ENCODE data around the gene ALG1L2. TPM values are rescaled to one million over a fixed set of nuclear protein-coding genes. Genes with fewer than 3 reads are reported as not detected.
"Not testable (repeated sequence)": the region's sequence is repeated elsewhere in the genome, so short reads cannot be mapped to it uniquely, and the experiment has no call there.

Gene ALG1L2, protein sequence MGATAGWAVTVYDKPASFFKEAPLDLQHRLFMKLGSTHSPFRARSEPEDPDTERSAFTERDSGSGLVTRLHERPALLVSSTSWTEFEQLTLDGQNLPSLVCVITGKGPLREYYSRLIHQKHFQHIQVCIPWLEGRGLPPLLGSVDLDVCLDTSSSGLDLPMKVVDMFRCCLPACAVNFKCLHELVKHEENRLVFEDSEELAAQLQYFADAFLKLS
- total RNA-seq (2014; rRNA removed; shearing (Covaris generic)) = not detected in 2 replicates

DNA sequence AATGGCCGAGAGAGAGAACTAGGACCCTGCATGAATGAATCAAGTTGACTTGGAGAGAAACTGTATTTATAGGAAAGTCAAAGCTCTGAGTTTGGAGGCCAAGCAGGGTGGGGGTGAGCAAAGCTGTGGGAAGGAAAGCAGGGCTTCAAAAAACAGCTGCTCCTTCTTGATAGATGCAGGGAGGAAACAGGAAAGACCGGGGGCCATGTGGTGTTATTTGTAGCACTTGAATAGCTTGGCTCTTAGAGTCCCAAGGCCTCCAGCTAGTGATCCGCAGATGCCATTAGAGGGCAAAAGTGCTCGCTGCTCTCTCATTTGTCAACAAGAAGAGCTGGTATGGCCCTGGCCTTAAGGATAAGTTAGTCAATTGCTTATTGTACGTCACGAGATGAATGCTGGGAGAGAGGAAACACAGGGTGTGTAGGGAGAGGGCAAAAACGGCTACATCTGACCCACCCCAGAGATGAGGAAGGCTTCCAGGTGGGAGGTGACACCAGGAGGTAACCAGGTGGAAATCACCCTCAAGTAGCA lies at the start of gene ALG1L2:
ALG1L2 (plus strand) TSS at position 481 of the 531 bp plus-strand sequence. CDS start 186 bp downstream, outside the sequence.
- no peak for DNase-seq (ENCODE audit: low read depth)

DNA sequence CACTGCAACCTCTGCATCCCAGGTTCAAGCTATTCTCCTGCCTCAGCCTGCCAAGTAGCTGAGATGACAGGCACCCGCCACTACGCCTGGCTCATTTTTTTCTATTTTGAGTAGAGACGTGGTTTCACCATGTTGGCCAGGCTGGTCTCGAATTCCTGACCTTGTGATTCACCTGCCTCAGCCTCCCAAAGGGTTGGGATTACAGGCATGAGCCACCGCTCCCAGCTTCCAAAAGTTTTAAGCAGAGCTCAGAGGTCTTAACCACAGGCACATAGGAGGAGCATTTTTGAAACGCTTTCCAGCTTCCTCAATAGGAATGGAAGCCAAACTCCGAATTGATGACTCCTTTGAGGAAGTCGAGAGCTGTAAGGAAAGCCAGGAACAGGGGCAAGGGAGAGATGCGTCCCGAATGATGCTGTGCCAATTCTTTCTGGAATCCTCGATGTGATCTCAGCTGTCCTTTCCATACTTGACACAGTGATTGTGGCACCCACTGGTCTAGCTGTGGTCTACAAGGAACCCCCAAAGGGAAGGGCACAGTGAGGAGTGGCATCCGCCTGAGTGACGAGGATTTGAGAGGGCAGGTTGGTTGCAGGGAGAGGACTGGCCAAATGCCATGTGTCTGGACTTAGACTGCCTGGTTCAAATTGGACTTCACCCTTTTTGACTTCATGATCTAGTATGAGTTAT lies 44.4 kb upstream of the ALG1L2 start:
- not testable (repeated sequence) for DNase-seq (ENCODE audit: low read depth)

DNA sequence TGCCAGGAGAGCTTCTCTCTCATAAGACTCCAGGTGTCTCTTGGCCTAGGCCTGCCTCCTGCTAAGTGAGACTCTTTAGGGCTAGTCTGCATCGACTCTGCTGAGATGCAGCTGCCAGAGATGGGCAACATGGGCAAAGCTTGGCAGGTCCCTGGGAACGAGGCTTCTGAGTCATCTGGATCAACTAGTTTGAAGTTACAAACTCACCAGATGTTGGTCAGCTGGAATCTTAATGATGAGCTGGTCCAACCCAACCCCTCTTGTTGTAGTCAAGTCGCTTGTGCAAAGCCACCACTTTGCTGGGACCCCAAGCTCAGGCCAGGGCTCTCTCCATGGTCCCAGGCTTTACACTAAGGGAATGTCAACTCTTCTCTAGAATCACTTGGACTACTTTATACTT lies 38.9 kb upstream of the ALG1L2 start:
- not testable (repeated sequence) for DNase-seq (ENCODE audit: low read depth)

DNA sequence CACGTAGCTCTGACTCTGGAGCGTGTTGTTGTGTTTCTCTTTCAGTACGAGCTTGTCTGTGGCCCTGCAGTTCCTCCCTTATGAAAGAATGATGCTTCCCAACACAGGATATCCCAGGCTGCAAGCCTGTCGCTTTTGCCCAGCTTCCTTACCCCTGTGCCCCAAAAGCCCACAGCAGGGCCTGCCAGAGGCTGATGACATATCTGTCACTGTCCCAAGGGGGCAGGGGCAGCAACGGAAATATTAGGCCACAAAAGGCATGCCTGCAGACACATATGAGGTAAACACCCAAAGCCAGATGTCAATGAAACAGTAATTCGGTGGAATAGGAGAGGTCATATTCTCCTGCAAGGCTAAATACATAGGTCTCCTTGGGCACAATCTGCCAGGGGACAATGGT lies 38.0 kb upstream of the ALG1L2 start:
- not testable (repeated sequence) for DNase-seq (ENCODE audit: low read depth)

DNA sequence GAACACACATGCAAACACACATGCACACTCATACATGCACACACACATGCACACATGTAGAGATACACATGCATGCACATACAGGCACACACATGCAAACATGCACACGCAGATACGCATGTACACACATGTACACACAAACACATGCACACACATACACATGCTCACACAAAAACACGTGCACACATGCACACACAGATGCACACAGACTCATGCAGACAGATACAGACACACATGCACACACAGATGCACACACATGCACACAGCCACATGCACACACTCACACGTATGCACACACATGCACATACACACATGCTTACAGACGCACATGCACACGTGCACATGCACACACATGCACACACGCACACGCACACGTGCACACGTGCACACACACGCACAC lies 37.3 kb upstream of the ALG1L2 start:
- no peak for DNase-seq (ENCODE audit: low read depth)

DNA sequence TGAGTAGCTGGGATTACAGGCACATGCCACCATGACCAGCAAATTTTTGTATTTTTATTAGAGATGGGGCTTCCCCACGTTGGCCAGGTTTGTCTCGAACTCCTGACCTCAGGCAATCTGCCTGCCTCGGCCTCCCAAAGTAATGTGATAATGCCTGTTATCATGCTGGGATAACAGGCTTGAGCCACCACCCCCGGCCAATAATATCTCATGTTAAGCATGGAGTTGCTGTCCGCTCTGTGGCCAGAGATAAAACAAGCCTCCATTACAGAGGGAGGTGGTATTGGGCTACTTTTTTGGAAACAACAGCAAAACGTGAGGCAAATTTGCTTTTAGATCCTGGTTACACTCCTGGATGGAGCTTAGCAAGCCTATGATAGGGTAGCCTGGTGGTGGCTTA lies 32.9 kb upstream of the ALG1L2 start:
- no peak for DNase-seq (ENCODE audit: low read depth)

DNA sequence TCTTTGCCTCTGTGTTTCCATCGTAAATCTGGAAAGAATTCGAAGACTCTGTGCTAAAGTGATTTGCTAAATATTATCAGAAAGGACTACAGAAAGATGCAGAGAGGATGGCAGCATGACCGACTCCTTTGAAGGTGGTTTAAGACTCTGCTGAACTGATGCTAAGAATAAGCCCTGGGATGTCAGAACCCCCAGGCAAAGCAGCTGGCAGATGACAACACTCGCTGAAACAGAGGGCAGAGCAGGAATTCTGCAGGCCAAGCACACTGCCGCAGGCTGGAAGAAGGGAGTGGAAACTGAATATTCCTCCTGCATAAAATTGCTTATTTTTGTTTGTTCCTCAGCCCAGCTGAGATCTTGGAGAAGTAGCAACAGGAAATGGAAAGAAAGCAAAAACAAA lies 29.3 kb upstream of the ALG1L2 start:
- not testable (repeated sequence) for DNase-seq (ENCODE audit: low read depth)

DNA sequence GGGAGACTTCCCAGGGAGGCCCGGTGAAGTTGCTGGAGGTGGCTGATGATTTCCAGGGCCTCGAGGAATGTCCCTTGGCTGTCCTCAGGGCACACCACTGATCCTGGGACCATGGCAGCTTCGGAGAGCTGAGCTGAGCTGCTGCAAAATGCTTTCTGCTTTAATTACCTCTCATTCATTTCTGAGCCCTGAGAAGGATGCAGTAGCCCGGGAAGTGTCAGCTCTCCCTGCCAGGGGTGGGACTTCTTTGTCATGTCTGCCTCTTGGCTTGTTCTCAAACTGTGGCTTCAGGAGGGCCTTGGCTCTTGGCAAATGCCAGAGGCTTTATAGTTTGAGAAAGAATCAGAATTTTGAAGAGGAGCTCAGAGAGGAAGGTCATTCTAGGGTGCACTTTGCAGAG lies 28.7 kb upstream of the ALG1L2 start:
- DNase-seq (ENCODE audit: low read depth) = not testable (repeated sequence)

DNA sequence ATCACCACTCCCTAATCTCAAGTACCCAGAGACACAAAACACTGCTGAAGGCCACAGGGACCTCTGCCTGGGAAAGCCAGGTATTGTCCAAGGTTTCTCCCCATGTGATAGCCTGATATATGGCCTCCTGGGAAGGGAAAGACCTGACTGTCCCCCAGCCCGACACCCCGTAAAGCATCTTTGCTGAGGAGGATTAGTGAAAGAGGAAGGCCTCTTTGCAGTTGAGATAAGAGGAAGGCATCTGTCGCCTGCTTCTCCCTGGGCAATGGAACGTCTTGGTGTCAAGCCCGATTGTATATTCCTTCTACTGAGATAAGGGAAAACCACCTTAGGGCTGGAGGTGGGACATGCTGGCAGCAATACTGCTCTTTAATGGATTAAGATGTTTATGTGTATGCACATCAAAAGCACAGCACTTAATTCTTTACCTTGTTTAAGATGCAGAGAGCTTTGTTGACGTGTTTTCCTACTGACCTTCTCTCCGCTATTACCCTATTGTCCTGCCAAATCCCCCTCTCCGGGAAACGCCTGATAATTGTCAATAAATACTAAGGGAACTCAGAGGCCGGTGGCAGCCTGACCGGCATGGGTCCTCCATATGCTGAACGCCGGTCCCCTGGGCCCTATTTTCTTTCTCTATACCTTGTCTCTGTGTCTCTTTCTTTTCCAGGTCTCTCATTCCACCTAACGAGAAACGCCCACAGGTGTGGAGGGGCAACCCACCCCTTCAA lies 23.9 kb upstream of the ALG1L2 start:
- DNase-seq (ENCODE audit: low read depth) = not testable (repeated sequence)

DNA sequence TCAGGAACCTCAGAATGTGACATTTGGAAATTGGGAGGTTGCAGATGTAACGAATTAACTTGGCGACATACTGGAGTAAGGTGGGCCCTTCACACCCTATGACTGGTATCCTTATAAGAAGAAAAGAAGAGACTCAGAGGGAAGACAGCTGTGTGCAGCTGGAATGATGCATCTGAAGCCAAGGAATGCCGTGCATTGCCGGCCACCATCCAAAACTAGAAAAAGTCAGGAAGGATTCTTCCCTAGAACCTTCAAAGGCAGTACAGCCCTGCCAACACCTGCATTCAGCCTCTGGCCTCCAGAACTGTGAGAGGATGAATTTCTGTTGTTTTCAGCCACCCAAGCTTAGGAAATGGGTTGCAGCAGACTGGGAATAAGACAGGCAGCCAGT lies 23.4 kb upstream of the ALG1L2 start:
- not testable (repeated sequence) for DNase-seq (ENCODE audit: low read depth)

DNA sequence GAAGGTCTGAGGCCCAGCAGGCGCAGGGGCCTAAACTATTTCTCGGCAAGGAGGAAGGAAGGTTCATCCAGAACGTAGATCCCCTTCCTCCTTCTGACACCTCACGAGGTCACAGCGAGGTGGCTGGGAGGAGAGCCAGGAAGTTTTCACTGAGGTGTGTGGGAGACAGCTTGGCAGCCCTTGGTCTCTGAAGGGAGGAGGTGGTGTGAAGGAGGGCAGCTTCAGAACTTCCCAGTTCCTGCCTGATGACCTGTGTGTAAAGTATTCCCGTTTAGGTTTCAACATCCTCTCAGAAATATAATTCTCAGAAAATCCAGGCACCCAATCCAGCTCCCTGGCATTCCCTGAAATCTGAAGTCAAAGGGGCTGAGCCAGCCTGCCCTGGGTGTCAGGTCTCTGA lies 22.9 kb upstream of the ALG1L2 start:
- not testable (repeated sequence) for DNase-seq (ENCODE audit: low read depth)

DNA sequence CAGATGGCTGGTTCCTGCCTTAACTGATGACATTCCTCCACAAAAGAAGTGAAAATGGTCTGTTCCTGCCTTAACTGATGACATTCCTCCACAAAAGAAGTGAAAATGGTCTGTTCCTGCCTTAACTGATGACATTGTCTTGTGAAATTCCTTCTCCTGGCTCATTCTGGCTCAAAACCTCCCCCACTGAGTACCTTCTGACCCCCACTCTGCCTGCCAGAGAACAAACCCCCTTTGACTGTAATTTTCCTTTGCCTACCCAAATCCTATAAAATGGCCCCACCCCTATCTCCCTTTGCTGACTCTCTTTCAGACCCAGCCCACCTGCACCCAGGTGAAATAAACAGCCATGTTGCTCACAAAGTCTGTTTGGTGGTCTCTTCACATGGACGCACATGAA lies 22.5 kb upstream of the ALG1L2 start:
- not testable (repeated sequence) for DNase-seq (ENCODE audit: low read depth)

DNA sequence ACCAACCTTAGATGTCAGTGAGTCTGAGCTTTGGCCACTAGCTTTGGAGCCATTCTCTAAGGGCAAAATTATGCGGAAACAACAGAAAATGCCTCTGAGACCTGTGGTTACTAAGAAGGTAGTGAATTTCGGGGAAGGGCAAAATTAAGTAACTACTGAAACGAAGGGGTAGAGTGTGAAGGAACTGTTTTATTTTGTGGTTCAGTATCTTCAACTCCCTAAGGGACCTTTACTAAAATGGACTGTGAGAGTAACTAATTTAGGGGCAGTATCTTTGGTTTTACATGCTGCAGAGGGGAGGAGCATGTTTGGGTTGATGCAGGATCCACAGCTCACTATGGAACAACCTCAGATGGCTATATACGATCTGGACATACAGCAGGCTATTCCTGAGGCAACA lies 8.0 kb upstream of the ALG1L2 start:
- no peak for DNase-seq (ENCODE audit: low read depth)

DNA sequence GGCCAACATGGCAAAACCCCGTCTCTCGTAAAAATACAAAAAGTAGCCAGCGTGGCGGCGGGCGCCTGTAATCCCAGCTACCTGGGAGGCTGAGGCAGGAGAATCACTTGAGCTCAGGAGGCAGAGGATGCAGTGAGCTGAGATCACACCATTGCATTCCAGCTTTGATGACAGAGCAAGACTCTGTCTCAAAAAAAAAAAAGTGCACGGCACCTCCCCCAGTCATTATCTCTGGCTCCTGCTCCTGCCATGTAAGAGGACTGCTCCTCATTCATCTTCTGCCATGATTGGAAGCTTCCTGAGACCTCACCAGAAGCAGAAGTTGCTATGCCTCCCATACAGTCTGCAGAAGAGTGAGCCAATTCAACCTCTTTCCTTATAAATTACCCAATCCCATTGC lies 4.0 kb upstream of the ALG1L2 start:
- DNase-seq (ENCODE audit: low read depth) = no peak

DNA sequence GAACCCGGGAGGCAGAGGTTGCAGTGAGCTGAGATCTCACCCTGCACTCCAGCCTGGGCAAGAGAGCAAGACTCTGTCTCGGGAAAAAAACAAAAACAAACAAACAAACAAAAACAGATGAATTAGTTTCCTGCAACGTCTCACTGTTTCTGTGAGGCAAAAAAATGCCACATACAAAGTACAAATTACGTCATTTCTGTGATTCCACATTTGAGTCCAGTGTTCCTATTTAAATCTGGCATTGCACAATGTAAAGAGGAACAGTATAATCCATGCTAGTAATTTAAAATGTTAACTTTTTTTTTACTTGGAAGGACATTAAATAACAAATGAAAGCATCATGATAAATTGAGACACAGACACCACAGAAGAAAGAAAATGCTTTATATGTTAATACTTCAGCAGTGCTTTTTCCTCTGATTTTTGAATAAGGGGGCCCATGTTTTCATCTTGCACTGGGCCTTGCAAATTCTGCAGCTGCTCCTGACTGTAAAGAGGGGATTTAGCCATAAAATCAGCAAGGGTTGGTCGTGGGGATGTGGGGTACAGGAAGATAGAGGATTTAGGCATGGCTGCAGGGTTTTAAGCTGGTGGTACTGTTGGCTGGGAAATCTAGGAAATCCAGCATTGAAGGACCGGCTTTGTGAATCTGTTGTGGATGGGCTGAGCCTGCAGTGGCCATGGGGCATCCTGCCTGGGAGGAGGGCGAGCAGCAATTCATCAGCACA lies 1.9 kb downstream of the ALG1L2 start:
- not testable (repeated sequence) for DNase-seq (ENCODE audit: low read depth)

DNA sequence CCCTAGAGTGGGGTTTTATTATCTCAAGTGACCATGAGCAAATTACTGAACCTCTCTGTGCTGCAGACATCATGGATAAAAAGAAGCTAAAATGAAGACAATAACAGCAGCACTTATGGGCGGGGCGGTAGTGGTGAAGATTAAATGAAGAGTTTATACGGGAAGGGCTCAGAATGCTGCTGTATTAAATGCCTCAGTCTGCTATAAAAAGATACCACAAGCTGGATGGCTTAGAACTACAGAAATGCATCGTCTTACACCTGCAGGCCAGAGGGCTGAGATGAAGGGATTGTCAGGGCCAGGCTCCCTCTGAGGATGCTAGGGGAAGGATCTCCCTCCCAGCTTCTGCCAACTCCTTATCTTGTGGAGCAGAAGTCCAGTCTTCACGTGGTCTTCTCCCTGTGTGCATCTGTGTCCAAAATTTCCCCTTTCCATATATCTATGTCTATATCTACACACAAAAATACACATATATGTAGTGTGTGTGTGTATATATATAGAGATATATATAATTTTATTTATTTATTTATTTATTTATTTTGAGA lies 2.9 kb downstream of the ALG1L2 start:
- no peak for DNase-seq (ENCODE audit: low read depth)

DNA sequence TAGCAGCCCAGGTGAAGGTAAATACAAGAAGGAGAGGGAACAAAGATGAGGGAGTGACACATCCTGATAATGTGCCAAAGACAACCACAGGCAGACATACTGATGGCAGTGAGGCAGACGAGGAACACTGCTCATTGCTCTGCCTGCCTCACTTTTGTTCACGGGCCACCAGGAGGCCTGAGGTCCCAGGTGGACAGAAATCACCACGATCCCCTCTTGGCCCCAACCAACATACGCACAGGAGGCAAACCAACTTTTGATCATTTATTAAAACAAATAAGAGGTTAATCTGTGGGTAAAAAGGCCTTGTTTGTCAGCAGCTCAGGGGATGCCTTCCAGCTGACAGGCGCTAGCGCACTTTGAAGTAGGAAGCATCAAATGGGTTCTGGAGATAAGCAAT lies 4.2 kb downstream of the ALG1L2 start:
- no peak for DNase-seq (ENCODE audit: low read depth)

DNA sequence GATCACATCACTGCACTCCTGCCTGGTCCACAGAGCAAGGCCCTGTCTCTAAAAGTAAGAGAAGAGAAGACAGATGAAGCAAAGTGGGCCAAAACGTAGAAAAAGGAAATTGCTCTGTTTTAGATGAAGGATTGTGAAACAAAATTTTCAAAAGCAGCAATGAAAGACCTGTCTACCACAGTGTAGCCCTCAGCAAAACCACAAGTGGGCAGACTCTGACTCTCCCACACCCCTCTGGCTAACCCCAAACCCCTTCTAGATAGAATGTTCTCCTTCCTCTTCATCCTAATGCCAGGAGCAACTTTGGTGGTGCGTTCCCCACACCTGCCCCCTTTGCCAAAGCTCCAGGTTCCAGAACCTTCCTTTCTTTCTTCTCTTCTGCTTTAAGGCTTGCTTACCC lies 5.0 kb downstream of the ALG1L2 start:
- not testable (repeated sequence) for DNase-seq (ENCODE audit: low read depth)

DNA sequence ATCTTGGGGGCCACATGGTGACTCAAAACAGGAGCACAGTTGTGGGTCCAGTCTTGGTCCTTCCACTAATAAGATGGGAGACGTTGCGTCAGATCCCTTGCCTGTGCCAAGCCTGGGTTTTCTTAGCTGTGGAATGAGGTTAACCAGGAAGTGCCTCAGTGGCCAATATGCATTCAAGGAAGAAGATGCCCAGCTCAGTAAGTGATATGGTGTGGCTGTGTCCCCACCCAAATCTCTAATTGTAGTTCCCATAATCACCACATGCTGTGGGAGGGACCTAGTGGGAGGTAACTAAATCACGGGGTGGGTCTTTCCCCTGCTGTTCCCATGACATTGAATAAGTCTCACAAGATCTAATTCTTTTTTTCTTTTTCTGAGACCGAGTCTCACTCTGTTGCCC lies 6.4 kb downstream of the ALG1L2 start:
- DNase-seq (ENCODE audit: low read depth) = no peak

DNA sequence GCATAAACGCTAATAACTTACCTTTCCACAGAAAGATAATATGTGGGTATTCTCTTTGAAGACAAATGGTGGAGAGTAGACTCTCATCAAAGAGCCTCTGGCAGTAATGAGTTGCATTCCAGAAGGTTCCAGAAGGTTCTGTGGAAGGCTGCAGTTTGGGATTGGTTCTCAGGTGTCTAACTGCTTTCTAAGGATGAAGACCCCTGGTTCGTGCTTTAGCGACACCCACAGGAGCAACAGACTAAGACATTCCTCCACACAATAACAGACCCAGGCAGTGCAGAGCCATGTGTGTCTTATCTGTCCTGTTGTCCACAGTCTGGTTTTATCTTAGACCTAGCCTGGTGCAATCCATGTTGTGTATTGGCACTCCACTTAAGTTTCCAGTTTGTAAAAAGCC lies 9.1 kb downstream of the ALG1L2 start:
- not testable (repeated sequence) for DNase-seq (ENCODE audit: low read depth)

DNA sequence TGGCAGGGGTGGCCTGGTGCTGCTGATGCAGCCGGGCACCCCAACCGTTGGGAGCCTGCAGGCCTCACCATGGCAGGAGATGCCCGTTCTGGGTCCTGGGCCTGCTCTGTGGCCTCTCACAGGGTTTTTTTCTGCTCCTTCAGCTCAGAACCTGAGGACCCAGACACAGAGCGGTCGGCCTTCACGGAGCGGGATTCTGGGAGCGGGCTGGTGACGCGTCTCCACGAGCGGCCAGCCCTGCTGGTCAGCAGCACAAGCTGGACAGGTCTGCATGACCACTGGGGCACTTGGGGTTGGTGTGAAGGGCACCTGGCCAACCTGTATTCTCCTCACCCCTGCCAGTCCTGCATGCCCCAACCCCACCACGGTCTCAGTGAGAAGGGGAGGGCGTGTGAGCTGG lies 10.3 kb downstream of the ALG1L2 start:
- no peak for DNase-seq (ENCODE audit: low read depth)

Measured in Daoy (cell line).